Gastroesophageal sphincter (tissue), 4 donors: ENCODE data around the gene GRIA3. TPM values are rescaled to one million over a fixed set of nuclear protein-coding genes. Genes with fewer than 3 reads are reported as not detected.
"Not testable (repeated sequence)": the region's sequence is repeated elsewhere in the genome, so short reads cannot be mapped to it uniquely, and the experiment has no call there.

Experiments
- ATAC-seq: fragments of 150-250 bp; one replicate; pipeline ENCODE4 v1.9.1; 2016; ENCODE audit warnings: mild to moderate bottlenecking, moderate library complexity
- H3K27ac ChIP-seq, 4 donors: fragments of 200-600 bp; sonication (generic) in 3 of 4; 1 replicate in 3 of 4; 2 replicates in 1 of 4; pipeline ENCODE4 v1.5.1; 2016 to 2019
- H3K27me3 ChIP-seq: fragments of 200-600 bp; sonication (generic); one replicate; pipeline ENCODE4 v1.5.1; 2019
- H3K36me3 ChIP-seq, 2 donors: fragments of 200-600 bp; sonication (generic); one replicate each; pipeline ENCODE4 v1.5.1; 2019; ENCODE audit warnings: control low read depth in 1 of 2
- H3K4me1 ChIP-seq, 3 donors: fragments of 200-600 bp; sonication (generic); 1 replicate in 2 of 3; 2 replicates in 1 of 3; pipeline ENCODE4 v1.5.1; 2016 to 2019; ENCODE audit warnings: control low read depth in 2 of 3
- H3K4me3 ChIP-seq, 2 donors: fragments of 200-600 bp; sonication (generic); one replicate each; pipeline ENCODE4 v1.5.1; 2019; ENCODE audit warnings: mild to moderate bottlenecking in 1 of 2, moderate library complexity in 1 of 2
- H3K9me3 ChIP-seq, 3 donors: fragments of 200-600 bp; sonication (generic); one replicate each; pipeline ENCODE4 v1.5.1; 2017 to 2019; ENCODE audit warnings: control low read depth in 2 of 3
- EP300 ChIP-seq: sonication (generic); formaldehyde crosslinking; IDR thresholded peaks from one replicate; pipeline ENCODE4 v1.6.1; 2017; ENCODE audit warnings: antibody characterized with exemption, mild to moderate bottlenecking
- POLR2A ChIP-seq, 2 donors: fragments of 450-650 bp; IDR thresholded peaks; one replicate each; pipeline ENCODE4 v1.6.1; 2017; ENCODE audit warnings: antibody characterized with exemption in 2 of 2, mild to moderate bottlenecking in 2 of 2, moderate library complexity in 1 of 2
- POLR2AphosphoS5 ChIP-seq: sonication (generic); formaldehyde crosslinking; IDR thresholded peaks from one replicate; pipeline ENCODE4 v1.6.1; 2017; ENCODE audit warnings: antibody characterized with exemption
- WGBS, 2 donors: methylation state at CpG; one replicate each; pipeline ENCODE4 v1.1.5; 2018; ENCODE audit warnings: low coverage in 1 of 2; 5-methylcytosine and 5-hydroxymethylcytosine counted together
- total RNA-seq, 4 donors: library from RNA; depleted of rRNA; stranded (reverse); fragments of >200 nt; gene quantifications; one replicate each; pipeline ENCODE4 v1.1.0, GENCODE V29; 2016
- TF ChIP-seq, protein P1 (sequence below), 4 experiments: fragments of 200-600 bp in 2 of 4; fragments of 450-650 bp in 2 of 4; sonication (generic) in 1 of 4; IDR thresholded peaks; one replicate each; pipeline ENCODE4 v1.5.1; 2017 to 2019; ENCODE audit warnings: antibody characterized with exemption in 4 of 4, mild to moderate bottlenecking in 2 of 4, moderate library complexity in 2 of 4

GRIA3 gene
- total RNA-seq, 4 donors from 2014 or later, result 0.07 to 2.5 (median 1.1) TPM

- H3K36me3 ChIP-seq, result no peaks in the 10 kb centered on the region
- H3K9me3 ChIP-seq, result no peaks in the 10 kb centered on the region
- no peaks in the 10 kb centered on the region for H3K27me3 ChIP-seq
- no peak overlapping the region for H3K27ac ChIP-seq
- no peak for ATAC-seq
- H3K4me3 ChIP-seq, result no peak overlapping the region
- H3K4me1 ChIP-seq, result no peaks in the 10 kb centered on the region
- no peak for TF ChIP-seq EP300
- no peak for TF ChIP-seq POLR2A (IDR thresholded peaks at IDR 0.05)
- TF ChIP-seq, protein P1, sequence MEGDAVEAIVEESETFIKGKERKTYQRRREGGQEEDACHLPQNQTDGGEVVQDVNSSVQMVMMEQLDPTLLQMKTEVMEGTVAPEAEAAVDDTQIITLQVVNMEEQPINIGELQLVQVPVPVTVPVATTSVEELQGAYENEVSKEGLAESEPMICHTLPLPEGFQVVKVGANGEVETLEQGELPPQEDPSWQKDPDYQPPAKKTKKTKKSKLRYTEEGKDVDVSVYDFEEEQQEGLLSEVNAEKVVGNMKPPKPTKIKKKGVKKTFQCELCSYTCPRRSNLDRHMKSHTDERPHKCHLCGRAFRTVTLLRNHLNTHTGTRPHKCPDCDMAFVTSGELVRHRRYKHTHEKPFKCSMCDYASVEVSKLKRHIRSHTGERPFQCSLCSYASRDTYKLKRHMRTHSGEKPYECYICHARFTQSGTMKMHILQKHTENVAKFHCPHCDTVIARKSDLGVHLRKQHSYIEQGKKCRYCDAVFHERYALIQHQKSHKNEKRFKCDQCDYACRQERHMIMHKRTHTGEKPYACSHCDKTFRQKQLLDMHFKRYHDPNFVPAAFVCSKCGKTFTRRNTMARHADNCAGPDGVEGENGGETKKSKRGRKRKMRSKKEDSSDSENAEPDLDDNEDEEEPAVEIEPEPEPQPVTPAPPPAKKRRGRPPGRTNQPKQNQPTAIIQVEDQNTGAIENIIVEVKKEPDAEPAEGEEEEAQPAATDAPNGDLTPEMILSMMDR (IDR thresholded peaks at IDR 0.05), result no peak
- no peak for TF ChIP-seq POLR2AphosphoS5
Measured at GRCh38 chrX:123424546-123424945, 240.5 kb downstream of the GRIA3 start.

- H3K4me1 ChIP-seq, result no peaks in the 10 kb centered on the region
- no peak overlapping the region for H3K27ac ChIP-seq
- H3K36me3 ChIP-seq, result no peaks in the 10 kb centered on the region
- WGBS, 2 donors, result 36 to 49% methylated on average over 2 of the region's 2 CpGs
- no peak for ATAC-seq
- no peaks in the 10 kb centered on the region for H3K27me3 ChIP-seq
- TF ChIP-seq, protein P1 (IDR thresholded peaks at IDR 0.05), result no peak
- TF ChIP-seq POLR2AphosphoS5 (no peak), EP300 (no peak), POLR2A (IDR thresholded peaks at IDR 0.05) (no peak)
- H3K9me3 ChIP-seq, result no peaks in the 10 kb centered on the region
- no peak overlapping the region for H3K4me3 ChIP-seq
Measured at GRCh38 chrX:123425471-123425870, 241.4 kb downstream of the GRIA3 start.

DNA sequence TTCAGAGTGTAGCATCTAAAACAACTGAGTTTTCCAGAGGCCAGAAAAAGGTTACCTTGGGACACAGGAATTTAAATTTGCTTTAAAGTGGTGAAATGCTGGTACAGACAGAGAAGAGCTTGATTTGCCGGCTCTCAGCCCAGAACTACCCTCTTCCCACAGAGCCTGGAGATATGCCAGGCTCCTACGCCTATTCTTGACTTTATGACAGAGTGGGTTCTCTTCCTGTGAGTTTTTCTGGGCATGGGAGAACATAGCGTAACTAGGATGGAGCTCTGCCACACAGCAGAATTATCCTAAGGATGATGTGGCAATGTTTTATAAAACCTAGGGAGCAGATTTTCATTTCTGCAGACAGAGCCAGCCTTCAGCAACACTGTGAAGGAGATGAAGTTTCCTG is 241.8 kb downstream of the GRIA3 start:
- no peak for TF ChIP-seq POLR2A (IDR thresholded peaks at IDR 0.05)
- TF ChIP-seq POLR2AphosphoS5, result no peak
- TF ChIP-seq, protein P1 (IDR thresholded peaks at IDR 0.05), result no peak
- TF ChIP-seq EP300, result no peak
- Histone ChIP-seq H3K27me3 (no peaks in the 10 kb centered on the region), H3K36me3 (no peaks in the 10 kb centered on the region), H3K27ac (no peak overlapping the region), H3K4me3 (no peak overlapping the region), H3K9me3 (no peaks in the 10 kb centered on the region), H3K4me1 (no peaks in the 10 kb centered on the region)
- 0 to 42% methylated on average over 1 to 3 of the region's 3 CpGs for WGBS, 2 donors
- no peak for ATAC-seq

GRCh38 chrX:123432361-123433150 is 248.5 kb downstream of the GRIA3 start:
- 83 to 92% methylated on average over 3 to 4 of the region's 4 CpGs for WGBS, 2 donors
- Histone ChIP-seq H3K27ac (no peak overlapping the region), H3K9me3 (no peaks in the 10 kb centered on the region), H3K4me3 (no peak overlapping the region), H3K4me1 (no peaks in the 10 kb centered on the region), H3K36me3 (no peaks in the 10 kb centered on the region), H3K27me3 (no peaks in the 10 kb centered on the region)
- no peak for ATAC-seq
- no peak for TF ChIP-seq POLR2A (IDR thresholded peaks at IDR 0.05)
- no peak for TF ChIP-seq POLR2AphosphoS5
- TF ChIP-seq, protein P1 (IDR thresholded peaks at IDR 0.05), result no peak
- no peak for TF ChIP-seq EP300

DNA sequence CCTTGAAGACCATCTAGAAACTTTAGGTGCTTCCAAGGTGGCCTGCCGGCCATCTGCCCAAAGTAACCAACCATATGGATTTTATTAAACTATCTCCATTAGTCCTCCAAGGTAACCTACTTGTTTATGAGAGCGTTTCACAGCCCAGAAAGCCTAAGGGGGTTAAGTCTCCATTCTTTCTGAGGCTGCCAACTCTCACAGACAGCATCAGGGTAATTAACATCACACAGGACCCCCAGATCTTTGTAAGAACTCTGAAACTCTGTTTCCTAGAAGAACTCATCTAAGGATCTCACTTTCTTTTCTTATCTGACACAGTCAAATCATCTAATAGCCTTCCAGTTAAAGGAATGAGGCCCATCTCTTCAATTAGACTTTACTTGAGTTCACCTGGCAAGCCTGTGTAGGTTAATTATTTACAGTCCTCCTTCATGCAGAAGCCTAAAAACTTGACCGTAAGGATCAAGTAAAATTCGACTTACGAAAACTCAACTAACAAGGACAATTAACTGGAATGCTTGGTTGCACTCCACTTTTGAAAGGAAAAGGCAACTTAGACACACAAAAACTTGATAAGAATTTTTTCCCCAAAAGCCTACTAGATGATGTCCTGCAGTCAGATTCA is 252.5 kb downstream of the GRIA3 start:
- no peak overlapping the region for H3K4me3 ChIP-seq
- no peaks in the 10 kb centered on the region for H3K9me3 ChIP-seq
- H3K27ac ChIP-seq, result no peak overlapping the region
- no peaks in the 10 kb centered on the region for H3K36me3 ChIP-seq
- WGBS, 2 donors, result 74 to 89% methylated on average over 3 of the region's 5 CpGs
- no peak for TF ChIP-seq POLR2A (IDR thresholded peaks at IDR 0.05)
- TF ChIP-seq POLR2AphosphoS5, result no peak
- TF ChIP-seq, protein P1 (IDR thresholded peaks at IDR 0.05), result no peak
- no peak for TF ChIP-seq EP300
- ATAC-seq, result no peak
- H3K4me1 ChIP-seq, result no peaks in the 10 kb centered on the region
- H3K27me3 ChIP-seq, result no peaks in the 10 kb centered on the region

DNA sequence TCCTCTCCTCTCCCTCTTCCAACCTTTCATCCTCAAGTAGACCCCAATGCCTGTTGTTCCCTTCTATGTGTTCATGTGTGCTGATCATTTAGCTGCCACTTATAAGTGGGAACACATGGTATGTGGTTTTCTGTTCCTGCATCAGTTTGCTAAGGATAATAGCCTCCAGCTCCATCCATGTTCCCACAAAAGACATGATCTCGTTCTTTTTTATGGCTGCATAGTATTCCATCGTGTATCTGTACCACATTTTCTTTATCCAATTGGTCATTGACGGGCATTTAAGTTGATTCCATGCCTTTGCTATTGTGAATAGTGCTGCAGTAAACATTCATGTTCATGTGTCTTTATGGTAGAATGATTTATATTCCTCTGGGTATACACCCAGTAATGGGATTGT is 255.8 kb downstream of the GRIA3 start:
- 50 to 83% methylated on average over 1 to 3 of the region's 3 CpGs for WGBS, 2 donors
- ATAC-seq, H3K36me3 ChIP-seq, H3K9me3 ChIP-seq, H3K4me3 ChIP-seq, H3K27me3 ChIP-seq, H3K4me1 ChIP-seq, H3K27ac ChIP-seq: not testable (repeated sequence)
